HG03521 (cell line): ENCODE measurements around the gene IL17REL.

Experiments
- ATAC-seq: cut with Tn5 transposase; IDR thresholded peaks from one replicate; pipeline ENCODE4 v1.9.1; 2021; ENCODE audit warnings: mild to moderate bottlenecking, moderate library complexity; ENCODE audit not compliant: unreplicated experiment

The IL17REL gene

DNA sequence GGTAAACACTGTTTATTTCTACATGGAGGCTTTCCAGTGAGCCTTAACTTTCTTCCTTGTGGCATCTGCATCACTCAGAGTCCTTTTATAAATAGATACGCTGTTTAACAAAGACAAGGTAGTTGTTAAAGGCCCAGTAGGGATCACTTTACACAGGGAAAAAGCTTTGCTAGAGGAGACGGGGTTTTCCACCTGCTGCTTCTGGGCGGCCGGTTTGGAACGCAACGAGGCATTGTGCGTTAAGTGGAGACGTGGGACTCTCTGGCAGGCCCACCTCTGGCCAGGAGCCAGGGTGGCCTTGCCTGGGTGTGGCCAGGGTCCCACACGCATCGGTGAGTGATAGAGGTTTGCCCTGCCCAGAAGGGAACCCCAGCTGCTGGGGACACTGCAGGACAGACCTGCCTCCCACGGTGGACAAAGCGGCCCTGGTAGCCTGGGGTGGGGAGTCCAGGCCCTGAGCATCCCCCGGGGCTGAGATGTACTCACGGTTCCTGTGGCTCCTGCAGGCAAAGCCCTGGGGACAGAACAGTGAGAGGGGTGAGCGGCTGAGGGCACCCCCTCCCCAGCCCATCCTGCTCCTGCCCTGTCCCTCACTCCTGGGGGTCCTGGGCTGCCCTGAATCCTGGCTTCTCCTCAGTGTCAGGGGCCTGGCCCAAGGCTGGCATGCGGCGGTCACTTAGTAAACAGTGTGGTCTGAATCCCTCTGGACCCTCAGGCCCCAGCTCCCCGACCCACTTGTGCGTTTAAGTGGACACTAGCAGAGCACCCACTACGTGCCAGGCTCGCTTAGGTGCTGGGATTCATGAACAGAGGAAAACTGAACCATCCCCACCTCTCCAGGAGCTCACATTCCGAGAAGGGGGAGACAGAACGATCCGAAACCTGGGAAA, 4.2 kb downstream of the IL17REL start:
- ATAC-seq: no peak

DNA sequence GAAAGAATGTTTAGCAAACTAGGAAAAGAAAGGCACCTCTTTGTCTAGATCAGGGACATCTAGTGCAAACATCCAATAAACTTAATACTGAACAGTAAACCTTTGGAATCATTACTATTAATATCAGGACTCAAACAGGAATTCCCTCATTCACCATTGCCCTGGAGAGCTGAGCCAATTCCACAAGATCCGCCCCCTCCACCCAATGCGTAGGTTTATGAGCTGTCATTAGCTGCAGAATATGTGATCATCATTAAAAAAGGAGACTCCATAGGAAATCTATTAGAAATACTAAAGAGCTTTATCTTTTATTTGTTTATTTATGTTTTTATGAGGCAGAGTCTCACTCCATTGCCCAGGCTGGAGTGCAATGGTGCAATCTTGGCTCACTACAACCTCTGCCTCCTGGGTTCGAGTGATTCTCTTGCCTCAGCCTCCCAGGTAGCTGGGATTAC, 5.5 kb downstream of the IL17REL start:
- ATAC-seq: no peak

DNA sequence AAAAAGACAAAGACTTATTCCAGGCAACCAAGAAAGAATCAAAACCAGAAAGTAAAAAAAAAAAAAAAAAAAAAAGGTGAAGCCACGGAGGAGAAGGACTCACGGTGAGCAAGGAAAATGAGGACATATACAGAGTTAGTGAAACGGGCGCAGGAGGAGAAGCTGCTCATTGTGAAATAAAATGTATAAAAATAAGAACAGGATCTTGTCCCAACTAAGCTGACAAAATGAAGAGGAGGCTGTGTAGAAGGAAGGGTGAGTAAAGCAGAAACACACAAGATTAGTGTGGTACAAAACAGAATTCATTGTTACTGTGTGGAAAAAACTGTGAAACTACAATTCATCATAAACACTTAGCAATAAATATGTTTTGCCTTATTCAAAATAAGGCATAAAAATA, 7.6 kb downstream of the IL17REL start:
- ATAC-seq: no peak

DNA sequence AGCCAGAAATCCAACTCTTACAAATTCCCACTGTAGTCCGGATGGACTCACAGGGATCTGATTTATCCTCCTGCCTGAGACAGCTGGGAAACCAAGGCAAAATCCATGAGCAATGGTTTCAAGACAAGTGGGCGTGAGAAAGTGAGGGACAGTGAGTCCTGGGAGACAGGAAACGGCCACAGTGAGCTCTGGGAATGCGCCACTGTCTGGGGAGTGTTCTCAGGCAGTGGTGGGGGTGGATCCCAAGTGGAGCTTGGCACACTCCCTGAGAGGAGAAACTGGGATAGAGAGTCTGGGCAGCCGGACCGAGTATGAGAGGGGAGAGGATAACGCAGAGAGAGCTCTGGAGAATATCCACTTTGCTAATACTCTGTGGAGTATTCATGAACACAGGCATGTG, 9.8 kb downstream of the IL17REL start:
- no peak for ATAC-seq

DNA sequence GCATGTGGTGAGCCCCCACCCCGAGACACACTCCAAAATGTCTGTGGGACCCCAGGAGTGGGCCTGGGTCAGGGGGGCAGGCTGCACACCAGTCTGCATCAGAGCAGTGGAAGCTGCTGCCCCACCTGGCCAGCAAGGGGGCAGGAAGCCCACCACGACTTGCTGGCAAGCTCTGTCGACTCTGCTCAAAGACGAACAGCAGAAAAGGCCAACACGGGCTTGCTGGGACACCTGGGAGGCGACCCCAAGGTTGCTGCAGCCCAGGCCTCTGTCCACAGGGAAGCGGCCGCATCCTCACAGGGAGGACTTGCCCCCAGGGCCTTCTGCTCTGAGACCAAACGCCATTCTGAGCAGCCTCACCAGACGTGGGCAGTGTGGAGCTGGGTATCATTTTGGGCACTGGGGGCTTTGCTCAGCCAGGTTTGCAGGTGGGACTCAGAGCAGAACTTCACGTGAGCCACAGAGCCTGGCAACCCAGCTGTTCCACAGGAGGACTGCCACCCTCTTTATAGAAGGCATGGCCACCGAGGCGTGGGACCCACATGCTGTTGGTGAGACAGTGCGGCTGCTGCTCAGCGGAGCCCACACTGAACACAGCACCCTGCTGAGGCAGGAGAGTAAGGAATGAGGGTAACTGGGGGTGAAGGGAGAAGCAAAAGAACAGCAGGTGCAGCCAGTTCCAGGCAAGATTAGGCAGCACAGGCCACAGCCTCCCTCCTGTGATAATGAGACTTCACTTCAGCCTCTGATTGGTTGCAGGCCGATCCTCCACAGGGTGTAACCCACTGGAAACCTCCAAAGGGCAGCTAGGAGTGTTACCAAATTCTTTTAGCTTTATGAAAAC, 11.0 kb downstream of the IL17REL start:
- ATAC-seq: no peak

DNA sequence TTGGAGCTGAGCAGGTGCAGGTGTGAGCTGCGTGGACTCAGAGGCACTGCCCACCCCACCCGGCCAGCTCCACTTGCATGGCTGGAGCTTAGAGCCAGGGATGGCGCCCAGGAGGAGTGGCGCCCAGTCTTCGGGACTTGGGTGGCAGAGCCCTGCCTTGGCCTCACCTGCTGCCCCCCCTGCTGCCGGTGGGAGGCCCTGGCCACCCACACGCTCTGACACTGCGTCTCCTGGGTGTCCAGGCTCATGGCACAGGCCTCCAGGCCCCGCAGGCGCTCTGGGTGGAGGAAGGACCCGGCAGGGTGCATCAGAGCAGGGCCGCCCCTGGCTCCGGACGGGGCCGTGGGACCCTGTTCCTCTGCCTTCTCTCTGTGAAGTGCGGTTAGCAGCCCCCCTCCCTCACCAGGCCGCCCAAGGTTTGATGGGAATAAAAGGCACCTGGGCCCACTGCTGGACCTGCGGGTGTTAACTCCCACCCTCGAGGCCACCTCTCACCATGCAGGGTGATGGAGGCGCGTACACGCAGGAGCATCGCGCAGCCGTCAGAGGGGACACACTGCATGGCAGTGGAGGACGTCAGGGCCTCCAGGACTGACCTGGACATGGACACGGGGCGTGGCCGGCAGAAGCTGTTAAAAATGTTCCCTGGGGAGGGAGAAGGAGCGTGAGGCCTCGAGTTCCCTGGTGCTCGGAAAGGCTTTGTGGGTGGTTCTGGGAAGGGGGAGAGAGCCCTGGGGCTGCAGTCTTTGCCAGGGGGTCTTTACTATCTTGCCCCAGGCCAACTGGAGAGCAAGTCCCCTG, 11.8 kb downstream of the IL17REL start:
- no peak for ATAC-seq

DNA sequence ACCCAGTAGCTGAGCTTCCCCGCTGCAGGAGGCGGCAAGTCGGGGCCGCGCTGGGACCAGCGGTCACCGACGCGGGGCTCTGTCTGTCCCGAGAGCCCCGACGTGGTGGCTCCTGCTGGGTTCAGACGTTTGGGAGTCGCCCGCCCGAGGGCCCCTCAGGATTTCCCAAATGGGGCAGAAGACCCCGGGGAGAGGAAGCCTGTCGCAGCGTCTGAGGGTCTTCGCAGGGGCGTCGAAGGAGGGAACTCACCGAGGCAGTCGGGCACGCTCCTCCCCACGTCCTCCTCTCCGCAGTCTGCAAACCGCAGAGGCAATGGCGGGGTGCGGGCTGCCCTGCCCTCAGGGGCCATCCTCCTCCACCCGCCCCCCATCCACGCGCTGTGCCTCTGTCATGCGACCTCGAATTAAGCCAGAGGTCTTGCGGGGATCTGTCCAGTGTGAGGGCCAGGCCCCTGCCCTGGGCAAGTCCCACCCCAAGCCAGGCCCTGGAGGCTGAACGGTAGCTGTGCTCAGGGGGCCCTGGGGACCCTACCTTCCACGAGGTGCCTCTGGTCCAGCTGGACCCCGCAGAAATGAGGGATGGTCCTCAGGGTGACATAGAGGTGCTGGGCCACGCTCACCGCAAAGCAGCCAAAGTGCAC, 12.5 kb downstream of the IL17REL start:
- ATAC-seq: no peak

DNA sequence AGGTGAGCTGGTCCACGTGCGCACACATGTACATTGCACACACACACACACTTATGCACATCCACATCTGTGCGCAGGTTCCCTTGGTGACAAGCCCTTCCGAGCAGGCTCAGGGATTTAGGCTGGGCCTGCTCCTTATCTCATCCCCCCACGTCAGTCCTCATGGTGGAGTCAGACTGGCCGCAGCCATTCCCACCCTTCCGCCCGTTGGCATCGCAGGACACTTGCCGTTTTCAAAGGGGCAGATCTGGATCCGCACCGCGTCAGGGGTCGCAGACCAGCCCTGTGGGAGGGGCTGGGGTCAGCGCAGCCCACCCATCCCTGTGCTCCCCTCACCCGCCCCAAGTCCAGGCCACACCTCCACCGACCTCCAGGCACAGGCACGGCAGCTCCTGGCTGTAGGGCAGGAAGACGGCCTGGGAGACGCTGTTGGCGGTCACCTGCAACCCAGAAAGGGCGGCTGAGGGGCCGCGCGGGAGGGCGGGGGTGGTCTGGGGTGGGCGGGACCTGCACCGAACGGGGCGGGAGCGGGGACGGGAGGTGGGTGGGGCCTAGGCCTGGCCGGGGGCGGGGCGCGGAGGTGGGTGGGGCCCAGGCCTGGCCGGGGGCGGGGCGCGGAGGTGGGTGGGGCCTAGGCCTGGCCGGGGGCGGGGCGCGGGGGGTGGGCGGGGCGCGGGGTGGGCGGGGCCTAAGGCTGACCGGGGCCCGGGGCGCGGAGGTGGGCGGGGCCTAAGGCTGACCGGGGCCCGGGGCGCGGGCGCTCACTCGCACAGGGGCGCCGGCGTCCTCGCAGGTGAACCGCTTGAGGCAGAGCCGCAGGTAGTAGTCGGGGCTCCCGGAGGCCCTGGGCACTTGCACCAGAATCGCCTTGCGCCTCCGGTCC, 13.3 kb downstream of the IL17REL start:
- no peak for ATAC-seq

DNA sequence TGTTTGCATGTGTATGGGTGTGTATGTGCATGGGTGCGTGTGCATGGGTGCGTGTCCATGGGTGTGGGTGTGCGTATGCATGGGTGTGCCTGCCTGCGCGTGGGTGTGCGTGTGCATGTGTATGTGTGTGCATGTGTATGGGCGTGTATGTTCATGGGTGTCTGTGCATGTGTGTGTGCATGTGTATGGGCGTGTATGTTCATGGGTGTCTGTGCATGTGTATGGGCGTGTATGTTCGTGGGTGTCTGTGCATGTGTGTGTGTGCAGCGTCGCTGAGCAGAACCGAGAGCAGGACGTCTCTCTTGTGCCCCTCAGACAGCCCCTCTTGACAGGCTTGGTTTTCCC, 13.9 kb downstream of the IL17REL start:
- ATAC-seq: no peak

DNA sequence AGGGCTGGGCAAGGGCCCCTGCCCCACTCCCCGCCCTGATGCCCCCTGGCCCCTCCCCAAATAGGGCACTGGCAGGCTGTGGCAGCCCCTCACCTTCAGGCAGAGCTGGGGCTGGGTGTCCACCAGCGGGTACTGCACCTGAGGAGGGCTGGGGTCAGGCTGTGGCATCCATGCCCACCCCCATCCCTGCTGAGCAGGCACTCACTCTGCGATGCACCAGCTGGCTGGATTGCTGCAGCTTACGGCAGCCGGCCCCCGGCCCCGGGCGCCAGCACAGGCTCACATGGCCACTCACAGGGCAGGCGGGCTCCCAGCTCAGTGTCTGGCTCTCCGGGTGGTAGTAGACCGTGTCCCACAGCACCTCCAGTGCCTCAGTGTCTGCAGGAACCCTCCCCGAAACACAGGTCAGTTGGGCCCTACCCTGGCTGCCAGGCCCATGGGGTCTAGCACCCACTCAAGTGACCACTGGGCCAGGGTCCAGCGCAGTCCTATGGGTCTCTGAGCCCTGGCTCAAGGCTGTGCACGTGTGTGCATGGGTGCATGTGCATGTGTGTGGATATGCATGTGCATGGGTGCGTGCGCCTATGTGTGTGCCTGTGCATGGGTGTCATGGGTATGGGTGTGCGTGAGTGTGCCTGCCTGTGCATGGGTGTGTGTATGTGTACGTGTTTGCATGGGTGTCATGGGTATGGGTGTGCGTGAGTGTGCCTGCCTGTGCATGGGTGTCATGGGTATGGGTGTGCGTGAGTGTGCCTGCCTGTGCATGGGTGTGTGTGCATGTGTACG, 14.4 kb downstream of the IL17REL start:
- no peak for ATAC-seq

DNA sequence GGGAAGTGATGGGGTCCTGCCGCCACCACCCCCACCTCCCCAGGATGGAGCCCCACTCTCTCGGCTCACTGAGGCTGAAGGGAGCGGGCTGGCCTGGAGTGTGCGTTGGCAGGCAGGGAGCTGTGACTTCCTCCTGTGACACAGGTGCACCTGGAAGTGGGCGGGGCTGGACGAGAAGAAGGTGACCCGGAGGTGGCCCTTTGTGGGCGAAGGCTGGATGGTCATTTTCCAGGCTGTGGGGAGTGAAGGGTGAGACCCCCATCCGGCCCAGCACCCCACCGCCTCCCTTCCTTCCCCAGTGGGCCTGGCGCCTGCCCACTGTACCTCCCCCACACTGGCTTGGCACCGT, 15.3 kb downstream of the IL17REL start:
- no peak for ATAC-seq

DNA sequence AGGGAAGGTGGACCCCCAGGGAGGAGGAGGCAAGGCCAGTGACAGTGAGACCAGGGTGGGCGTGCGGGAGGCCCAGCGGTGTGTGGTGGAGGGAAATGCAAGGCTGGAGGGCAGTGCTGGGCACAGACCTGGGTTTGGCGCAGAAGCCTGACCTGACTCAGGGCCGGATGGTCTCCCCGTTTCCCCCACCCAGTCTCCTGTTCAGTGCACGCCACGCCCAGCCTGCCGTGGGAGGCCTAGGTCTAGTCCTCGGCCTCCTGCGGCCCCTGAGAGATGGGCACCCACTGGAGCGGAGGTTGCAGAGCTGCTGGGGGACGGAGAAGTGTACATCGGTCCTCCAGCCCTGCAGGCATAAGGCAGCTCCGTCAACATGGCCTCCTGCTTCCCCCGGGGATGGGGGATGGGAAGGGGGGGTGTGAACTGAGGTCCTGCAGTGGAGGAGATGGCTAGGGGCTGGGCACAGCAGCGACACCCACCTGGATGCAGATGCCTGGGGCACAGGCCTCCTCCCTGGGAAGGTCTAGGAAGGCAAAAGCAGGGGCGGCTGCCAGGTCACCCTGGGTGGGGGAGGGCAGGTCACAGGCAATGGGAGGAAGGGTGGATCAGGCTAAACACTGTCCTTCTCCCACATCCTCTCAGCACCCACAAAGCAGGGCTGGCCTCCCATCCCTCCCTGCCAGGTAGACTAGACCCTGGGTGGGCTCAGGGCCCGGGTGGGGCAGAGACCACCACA, 15.9 kb downstream of the IL17REL start:
- no peak for ATAC-seq

DNA sequence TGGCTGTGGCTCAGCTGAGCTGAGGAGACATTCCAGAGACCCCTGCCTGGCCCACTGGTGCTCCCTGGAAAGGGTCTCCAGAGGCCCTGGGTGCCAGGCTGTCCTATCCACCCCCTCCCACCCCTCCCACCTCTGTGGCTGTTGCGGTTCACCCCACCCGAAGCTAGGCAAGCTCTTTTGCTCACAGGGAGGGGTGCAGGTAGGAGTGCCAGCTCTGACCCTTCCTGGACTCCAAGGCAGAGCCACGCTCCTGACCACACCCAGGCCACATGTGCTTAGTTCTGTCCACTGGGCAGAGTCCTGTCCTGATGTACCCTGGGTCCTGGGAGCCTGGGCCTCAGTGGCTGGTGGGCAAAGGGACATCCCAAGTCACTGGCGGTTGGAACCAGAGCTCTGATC, 16.4 kb downstream of the IL17REL start:
- no peak for ATAC-seq

DNA sequence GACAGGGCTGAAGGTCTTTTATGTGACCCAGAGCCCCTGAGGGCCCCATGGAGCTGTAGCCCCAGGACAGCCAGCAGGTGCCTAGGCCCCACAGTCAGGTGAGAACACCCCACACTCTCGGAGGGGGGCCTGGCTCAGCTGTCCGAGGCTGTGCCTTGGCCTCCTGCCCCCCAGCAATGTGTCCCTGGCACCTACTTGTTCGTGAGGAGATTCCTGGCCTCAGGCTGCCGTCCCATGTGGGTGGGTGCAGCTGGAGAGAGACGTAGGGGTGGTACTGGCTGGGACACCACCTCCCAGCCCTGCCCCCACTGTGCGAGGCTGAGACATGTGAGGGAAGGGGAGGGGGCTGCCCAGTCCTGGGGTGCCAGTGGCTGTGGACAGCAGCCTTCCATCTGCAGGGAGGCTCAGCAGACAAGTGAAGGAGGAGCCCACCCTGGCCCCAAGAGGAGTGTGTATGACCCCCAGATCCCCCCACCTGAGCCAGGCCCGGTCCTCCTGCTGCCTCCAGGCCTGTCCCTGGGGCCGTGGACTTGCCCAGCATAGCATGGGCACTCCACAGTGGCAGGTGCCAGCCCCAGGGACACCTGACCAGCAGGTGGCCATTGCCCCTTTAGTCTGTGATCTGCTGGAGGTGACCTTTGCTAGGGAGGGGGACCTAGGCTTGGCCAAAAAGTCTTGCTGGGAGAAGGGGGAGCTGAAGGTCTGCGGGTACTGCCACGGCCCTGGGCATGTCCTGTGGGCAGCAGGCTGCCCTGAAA, 17.0 kb downstream of the IL17REL start:
- no peak for ATAC-seq

DNA sequence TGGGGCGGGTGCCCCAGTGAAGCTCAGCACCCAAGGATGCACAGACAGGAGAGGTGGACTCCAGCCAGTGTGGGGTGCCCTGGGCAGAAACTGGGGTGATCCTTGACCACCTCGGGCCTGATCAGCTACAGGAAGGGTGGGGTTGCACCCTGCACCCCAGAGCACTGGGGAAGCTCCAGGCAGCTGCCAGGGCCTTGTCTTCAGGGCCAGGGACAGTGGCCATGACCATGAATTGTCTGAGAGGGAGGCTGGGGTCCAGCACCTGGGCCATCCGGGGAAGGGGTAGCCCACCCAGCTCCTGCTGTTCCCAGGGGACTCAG, 17.6 kb downstream of the IL17REL start:
- no peak for ATAC-seq

DNA sequence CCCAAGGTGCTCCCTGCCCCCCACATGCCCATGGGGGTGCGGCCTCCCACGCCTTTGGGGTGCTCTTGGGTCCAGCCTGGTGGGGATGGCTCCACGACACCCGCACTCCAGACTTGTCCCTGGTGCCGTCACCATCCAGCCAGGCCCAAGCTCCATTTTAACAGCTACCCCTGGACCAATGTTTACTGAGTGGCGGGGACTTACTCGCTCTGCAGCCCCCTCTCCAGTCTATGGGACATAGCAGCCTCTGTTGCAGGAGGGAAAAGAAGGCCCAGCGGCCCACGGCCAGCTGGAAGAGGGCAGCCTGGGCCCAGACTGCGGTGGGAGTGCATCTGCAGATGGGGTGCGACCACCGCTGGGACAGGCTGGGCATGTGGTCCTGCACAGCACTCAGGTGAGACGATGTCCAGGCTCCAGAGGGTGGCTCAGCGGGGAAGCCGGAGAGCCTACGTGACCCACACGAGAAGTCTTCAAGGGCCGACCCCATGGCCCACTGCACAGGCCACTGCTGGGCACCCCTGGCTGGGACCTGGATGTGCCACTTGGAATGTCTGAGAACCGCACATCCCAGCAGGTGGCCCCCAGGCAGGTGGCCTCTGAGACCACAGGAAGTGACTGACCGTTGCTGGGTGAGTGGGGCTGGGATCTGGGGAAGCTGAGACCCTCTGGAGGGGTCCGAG, 18.1 kb downstream of the IL17REL start:
- no peak for ATAC-seq

DNA sequence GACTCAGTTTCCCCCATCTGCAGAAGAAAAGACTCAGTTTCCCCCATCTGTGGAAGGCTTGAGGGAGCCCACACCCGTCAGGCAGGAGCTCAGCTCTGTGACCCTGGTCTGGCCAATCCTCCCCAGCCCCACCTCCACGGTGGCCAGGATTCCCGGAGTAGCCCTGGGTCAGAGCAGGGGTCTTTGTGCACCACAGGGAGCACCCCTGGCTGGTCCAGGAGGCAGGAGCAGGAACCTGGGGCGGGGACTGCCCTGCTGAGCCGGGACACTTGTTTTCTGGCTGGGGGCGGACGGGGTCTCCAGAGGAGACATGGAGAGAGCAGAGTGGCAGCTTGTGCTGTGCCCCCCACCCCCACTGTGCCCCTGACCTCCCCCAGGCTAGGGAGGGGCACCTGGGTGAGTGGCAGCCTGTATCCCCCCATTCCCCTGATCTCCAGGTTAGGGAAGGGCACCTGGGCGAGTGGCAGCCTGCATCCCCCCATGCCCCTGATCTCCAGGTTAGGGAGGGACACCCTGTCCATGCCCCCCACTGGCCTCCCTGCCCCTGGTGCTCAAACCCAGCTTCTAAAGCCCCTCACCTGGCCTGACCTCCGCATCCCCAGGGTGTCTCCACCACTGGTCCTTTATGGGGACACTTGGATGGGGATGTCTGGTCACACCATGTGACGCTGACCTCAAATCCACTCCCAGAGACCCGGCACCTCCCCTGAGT, 18.8 kb downstream of the IL17REL start:
- no peak for ATAC-seq
